Heart left ventricle (tissue), 16 donors: ENCODE data around the gene SP5. TPM values are rescaled to one million over a fixed set of nuclear protein-coding genes. Genes with fewer than 3 reads are reported as not detected.

Experiments used
- ATAC-seq, 4 donors: fragments of 200-7000 bp; cut with Tn5 transposase; one replicate each; pipeline ENCODE4 v1.9.1; 2020 to 2022; ENCODE audit warnings: moderate library complexity in 4 of 4, mild to moderate bottlenecking in 3 of 4, moderate number of reproducible peaks in 1 of 4
- DNase-seq, 5 donors: peaks; one replicate each; pipeline ENCODE4 v3.0.0-alpha.2; 2020
- H3K27ac ChIP-seq, 12 donors: fragments of 200-600 bp; sonication (generic) in 4 of 12; one replicate each; pipeline versions ENCODE4 v1.5.0 to v1.8.0; 2016 to 2022; ENCODE audit warnings: mild to moderate bottlenecking in 2 of 12
- H3K27me3 ChIP-seq, 9 donors: fragments of 200-600 bp; sonication (generic) in 2 of 9; one replicate each; pipeline versions ENCODE4 v1.5.1 to v1.8.0; 2016 to 2022; ENCODE audit warnings: mild to moderate bottlenecking in 3 of 9
- H3K36me3 ChIP-seq, 9 donors: fragments of 200-600 bp; sonication (generic) in 2 of 9; one replicate each; pipeline versions ENCODE4 v1.5.0 to v1.8.0; 2018 to 2022; ENCODE audit warnings: mild to moderate bottlenecking in 2 of 9
- H3K4me1 ChIP-seq, 12 donors: fragments of 200-600 bp; sonication (generic) in 4 of 12; one replicate each; pipeline versions ENCODE4 v1.5.0 to v1.8.0; 2016 to 2022; ENCODE audit warnings: mild to moderate bottlenecking in 3 of 12
- H3K4me3 ChIP-seq, 12 donors: fragments of 200-600 bp; sonication (generic) in 4 of 12; one replicate each; pipeline versions ENCODE4 v1.5.0 to v1.8.0; 2017 to 2022; ENCODE audit warnings: mild to moderate bottlenecking in 9 of 12, moderate library complexity in 4 of 12
- H3K9me3 ChIP-seq, 12 donors: fragments of 200-600 bp; sonication (generic) in 4 of 12; one replicate each; pipeline versions ENCODE4 v1.5.0 to v1.8.0; 2016 to 2022; ENCODE audit warnings: mild to moderate bottlenecking in 1 of 12
- CTCF ChIP-seq, 12 donors: fragments of 200-600 bp; sonication (generic) in 4 of 12; IDR thresholded peaks; one replicate each; pipeline versions ENCODE4 v1.5.0 to v1.8.0; 2018 to 2022; ENCODE audit warnings: antibody characterized with exemption in 12 of 12, mild to moderate bottlenecking in 5 of 12
- POLR2A ChIP-seq, 2 donors: fragments of 450-650 bp; IDR thresholded peaks; one replicate each; pipeline ENCODE4 v1.6.1; 2017; ENCODE audit warnings: antibody characterized with exemption in 2 of 2, mild to moderate bottlenecking in 2 of 2, moderate library complexity in 2 of 2
- WGBS, 4 donors: extraction: QIAGEN DNeasy Blood & Tissue Kit in 2 of 4; methylation state at CpG; one replicate each; pipeline versions ENCODE4 v1.1.5 to v1.1.7; 2013 to 2018; 5-methylcytosine and 5-hydroxymethylcytosine counted together
- intact Hi-C, 10 donors: fragments of 100-400 bp; cut with DNase I; formaldehyde crosslinking; loops; one replicate each; pipeline versions ENCODE4 v1.11.1 to v1.14.2; 2022
- polyA plus RNA-seq, 2 donors: library from polyadenylated mRNA; stranded (reverse); fragments of 200-250 nt; gene quantifications; one replicate each; pipeline ENCODE4 v1.2.3, GENCODE V29; 2013
- total RNA-seq, 9 donors: library from RNA; depleted of rRNA in 2 of 9; stranded (reverse); fragments of >200 nt in 2 of 9; fragmentation: NEBNext Ultra II Directional in 3 of 9; extraction: Animal tissue kit (Norgen Biotek cat#: 25700) in 3 of 9; gene quantifications; one replicate each; pipeline versions ENCODE4 v1.1.0 to v1.2.4, GENCODE V29; 2016 to 2023
- donor health status: ischemic (EF 13 %, LVEDD 7.1; RV severe dilation, severe dysfunction).
- donor health status: healthy with polysubstance abuse.
- donor health status: DM: no; HTN: yes; CAD: no.
- donor health status: DM: no; HTN: no; CAD: no.
- donor health status: ischemic (EF 25% LVEDD 6.9; RV normal size, moderate dysfunction).
- donor health status: ischemic (EF 25% LVEDD 5.7; RV mildly dilated, moderate dysfunction).
- donor health status: healthy.
- donor health status: DM: yes; HTN: yes; CAD: no.
- donor health status: ischemic (EF 35%, LVEDD 5.7; RV mildly dilated, moderate dysfunction).
- donor health status: nonischemic (EF 11% LVEDD 7.7; RV severe dilation, severe dysfunction).
- donor health status: DM: yes; HTN: yes; CAD: no.
- donor health status: PGD.
- donor health status: ischemic (EF 29% LVEDD 5.4; RV normal size, mild dysfunction).
- donor health status: nonischemic (EF 23%, LVEDD 6.1; RV moderate dilation, normal function).

Gene SP5
- total and polyA plus RNA-seq, 11 donors: 0.08 to 1.4 (median 0.23) TPM; not detected in 4

DNA sequence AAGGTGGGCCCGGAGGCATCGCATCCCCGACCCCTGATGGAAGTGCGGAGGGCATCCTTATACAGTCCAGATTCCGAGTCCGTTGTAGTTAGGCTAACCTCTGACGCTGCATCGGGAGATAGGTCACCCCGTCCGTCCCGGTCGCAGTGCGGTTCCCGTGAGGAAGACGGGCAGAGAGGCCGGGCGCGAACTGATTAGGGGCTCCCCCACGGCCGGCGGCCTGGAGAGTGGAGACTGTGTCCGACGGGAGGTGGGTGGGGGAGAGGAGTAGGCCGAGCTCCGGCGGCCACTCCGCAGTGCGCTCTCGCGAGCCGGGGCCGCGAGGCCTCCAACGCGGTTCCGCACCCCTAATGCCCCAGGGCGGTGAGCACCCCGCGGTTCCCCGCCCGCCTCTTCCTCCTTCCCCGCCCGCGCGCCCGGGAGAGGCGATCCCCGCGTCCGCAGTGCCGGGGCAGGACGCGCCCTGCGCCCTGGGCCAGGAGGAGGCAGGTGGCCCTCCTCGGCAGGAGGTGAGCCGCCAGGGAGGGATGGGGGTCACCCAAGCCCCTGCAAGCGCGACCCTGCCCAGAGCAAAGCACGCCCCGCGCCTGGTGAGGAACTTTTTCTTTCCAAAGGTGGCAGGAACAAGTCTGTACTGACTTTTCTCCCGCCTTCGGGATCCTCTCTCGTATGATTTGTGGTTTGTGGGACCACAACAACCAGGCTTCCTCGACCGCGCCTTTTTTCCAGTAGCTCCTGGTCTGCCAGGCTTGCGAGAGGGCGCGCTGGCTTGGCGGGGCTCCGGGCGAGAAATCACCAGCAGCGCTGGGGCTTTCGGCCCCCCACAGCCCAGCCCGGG, 1.4 kb upstream of the SP5 start:
- H3K36me3 ChIP-seq: no peaks in the 10 kb centered on the region
- H3K4me3 ChIP-seq: peak overlapping the region; percentile 42 to 63 (median 54)
- H3K27ac ChIP-seq: peak overlapping the region in 3 of 12 donors; percentile 22 to 39 (median 31)
- DNase-seq (no peak), ATAC-seq (no peak)
- TF ChIP-seq POLR2A (IDR thresholded peaks at IDR 0.05) (no peak), CTCF (IDR thresholded peaks at IDR 0.05) (no peak)
- no peaks in the 10 kb centered on the region for H3K9me3 ChIP-seq
- peaks cover 0 to 50% (median 26%) of the 10 kb centered on the region in 12 donors for H3K4me1 ChIP-seq
- peaks cover 42 to 99% (median 86%) of the 10 kb centered on the region in 9 donors for H3K27me3 ChIP-seq
- intact Hi-C loops: loop anchor here in 6 of 10 donors (10.0 kb wide), 3 partner anchors 209 to 229 kb away; no protein-coding TSS in a partner anchor
- 1 to 3% (median 2%) methylated on average over 28 to 76 of the region's 76 CpGs for WGBS, 4 donors

DNA sequence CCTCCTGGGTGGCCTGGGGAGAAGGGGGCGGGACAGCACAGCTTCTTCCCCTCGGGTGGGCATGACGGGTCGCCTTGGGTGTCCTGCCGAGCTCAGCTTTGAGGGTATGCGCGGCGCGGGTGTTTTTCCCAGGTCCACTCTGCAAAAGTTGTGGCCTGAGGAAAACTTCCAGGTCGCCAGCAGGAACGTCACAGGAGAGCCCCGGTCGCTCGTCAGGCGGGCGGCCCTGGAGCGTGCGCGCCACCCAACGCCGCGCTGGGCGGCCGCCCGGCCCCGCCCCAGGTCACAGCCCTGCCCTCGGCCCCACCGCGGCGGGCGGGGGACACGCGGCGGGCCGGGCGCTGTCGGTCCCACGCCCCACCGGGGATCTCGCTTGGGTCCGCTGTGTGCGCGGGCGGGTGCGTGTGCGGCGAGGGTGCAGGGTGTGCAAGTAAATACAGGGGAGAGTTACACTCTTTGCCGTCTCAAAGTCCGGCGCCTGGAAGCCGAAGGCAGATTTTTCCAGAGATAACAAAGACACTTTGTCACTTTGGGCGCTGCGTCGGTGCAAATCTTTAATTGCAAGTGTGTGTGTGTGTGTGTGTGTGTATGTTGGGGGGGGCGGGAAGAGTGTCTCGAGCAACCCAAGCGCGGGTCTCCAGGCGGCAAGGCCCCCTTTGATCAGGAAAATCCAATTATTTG, 616 bp upstream of the SP5 start:
- WGBS, 4 donors: 0 to 1% (median 1%) methylated on average over 27 to 59 of the region's 59 CpGs

GRCh38 chr2:170715932-170716777, 1.0 kb downstream of the SP5 start:
- Histone ChIP-seq H3K4me1 (peaks cover 0 to 50% (median 26%) of the 10 kb centered on the region in 12 donors), H3K27me3 (peaks cover 49 to 100% (median 92%) of the 10 kb centered on the region in 9 donors), H3K9me3 (no peaks in the 10 kb centered on the region), H3K36me3 (no peaks in the 10 kb centered on the region), H3K27ac (no peak overlapping the region), H3K4me3 (peak overlapping the region; percentile 32 to 63 (median 54))
- intact Hi-C loops: loop anchor here in 7 of 10 donors (5.0 to 10.0 kb wide), 4 partner anchors 211 to 231 kb away; no protein-coding TSS in a partner anchor
- ATAC-seq: no peak
- WGBS, 4 donors: 2 to 9% (median 7%) methylated on average over 43 to 95 of the region's 95 CpGs
- no peak for TF ChIP-seq POLR2A (IDR thresholded peaks at IDR 0.05)
- no peak for TF ChIP-seq CTCF (IDR thresholded peaks at IDR 0.05)
- DNase-seq: peak in 1 of 5 donors; percentile 13

More for the DNA sequence above, 616 bp upstream of the SP5 start:
- DNase-seq: peak in 2 of 5 donors; percentile 24 to 31
- Histone ChIP-seq H3K4me3 (peak overlapping the region; percentile 42 to 63 (median 54)), H3K27me3 (peaks cover 46 to 100% (median 93%) of the 10 kb centered on the region in 9 donors), H3K9me3 (no peaks in the 10 kb centered on the region), H3K4me1 (peaks cover 0 to 50% (median 26%) of the 10 kb centered on the region in 12 donors), H3K27ac (peak overlapping the region in 5 of 12 donors; percentile 2 to 40 (median 36)), H3K36me3 (no peaks in the 10 kb centered on the region)
- TF ChIP-seq CTCF (IDR thresholded peaks at IDR 0.05): no peak
- TF ChIP-seq POLR2A (IDR thresholded peaks at IDR 0.05): no peak
- peak; percentile 51 to 76 (median 67) for ATAC-seq
- intact Hi-C loops: loop anchor here in 7 of 10 donors (5.0 to 10.0 kb wide), 4 partner anchors 210 to 230 kb away; no protein-coding TSS in a partner anchor
